ENCODE data around the gene TSHZ2. TPM values are rescaled to one million over a fixed set of nuclear protein-coding genes. Genes with fewer than 3 reads are reported as not detected.

Gene TSHZ2
- total and polyA plus RNA-seq, 4 donors: 0.93 to 8.8 (median 3.8) TPM

DNA sequence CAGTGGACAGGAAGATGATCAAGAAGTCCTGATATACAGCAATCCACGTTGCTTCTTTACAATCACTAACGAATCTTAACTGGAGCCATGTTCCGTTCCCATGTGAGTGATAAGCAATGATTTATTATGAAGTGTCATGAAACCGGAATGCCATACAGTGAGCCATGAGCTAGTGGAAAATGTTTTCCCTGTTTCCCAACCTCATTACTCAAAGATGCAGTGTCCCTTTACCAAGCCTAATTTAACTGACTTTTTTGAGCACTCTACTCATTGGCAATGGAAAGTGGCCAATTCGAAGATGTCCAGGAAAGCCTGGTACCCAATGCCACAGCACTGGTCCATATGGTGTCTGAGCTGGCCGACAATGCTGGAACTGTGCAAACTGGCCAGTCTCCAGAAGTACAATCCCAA, 473.2 kb downstream of the TSHZ2 start:
- H3K4me3 ChIP-seq: no peak overlapping the region
- peaks cover 0 to 11% (median 1%) of the 10 kb centered on the region in 4 donors for H3K9me3 ChIP-seq (ENCODE audit: control insufficient read depth in 4 of 4, insufficient read depth in 3 of 4, low read length in 3 of 4)
- H3K9ac ChIP-seq (ENCODE audit: insufficient read depth in 1 of 2, low read length in 2 of 2): no peak overlapping the region
- peaks cover 0 to 34% (median 7%) of the 10 kb centered on the region in 5 donors for H3K4me1 ChIP-seq (ENCODE audit: control insufficient read depth in 5 of 5, insufficient read depth in 5 of 5, low read length in 5 of 5)
- no peaks in the 10 kb centered on the region for H3K27me3 ChIP-seq (ENCODE audit: control insufficient read depth in 3 of 3, insufficient read depth in 3 of 3, low read length in 2 of 3)
- ATAC-seq (ENCODE audit: insufficient read depth, low FRiP score): no peak
- TF ChIP-seq, protein P1, sequence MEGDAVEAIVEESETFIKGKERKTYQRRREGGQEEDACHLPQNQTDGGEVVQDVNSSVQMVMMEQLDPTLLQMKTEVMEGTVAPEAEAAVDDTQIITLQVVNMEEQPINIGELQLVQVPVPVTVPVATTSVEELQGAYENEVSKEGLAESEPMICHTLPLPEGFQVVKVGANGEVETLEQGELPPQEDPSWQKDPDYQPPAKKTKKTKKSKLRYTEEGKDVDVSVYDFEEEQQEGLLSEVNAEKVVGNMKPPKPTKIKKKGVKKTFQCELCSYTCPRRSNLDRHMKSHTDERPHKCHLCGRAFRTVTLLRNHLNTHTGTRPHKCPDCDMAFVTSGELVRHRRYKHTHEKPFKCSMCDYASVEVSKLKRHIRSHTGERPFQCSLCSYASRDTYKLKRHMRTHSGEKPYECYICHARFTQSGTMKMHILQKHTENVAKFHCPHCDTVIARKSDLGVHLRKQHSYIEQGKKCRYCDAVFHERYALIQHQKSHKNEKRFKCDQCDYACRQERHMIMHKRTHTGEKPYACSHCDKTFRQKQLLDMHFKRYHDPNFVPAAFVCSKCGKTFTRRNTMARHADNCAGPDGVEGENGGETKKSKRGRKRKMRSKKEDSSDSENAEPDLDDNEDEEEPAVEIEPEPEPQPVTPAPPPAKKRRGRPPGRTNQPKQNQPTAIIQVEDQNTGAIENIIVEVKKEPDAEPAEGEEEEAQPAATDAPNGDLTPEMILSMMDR (IDR thresholded peaks at IDR 0.05; ENCODE audit: control extremely low read depth, extremely low read depth): no peak
- DNase-seq: peak; percentile 20 to 75 (median 69)
- H3K27ac ChIP-seq (ENCODE audit: low read depth in 1 of 2, low read length in 1 of 2): no peak overlapping the region
- H3K36me3 ChIP-seq (ENCODE audit: control insufficient read depth in 4 of 4, insufficient read depth in 4 of 4, low read length in 4 of 4): peaks cover 0 to 5% (median 0%) of the 10 kb centered on the region in 4 donors
- WGBS, 2 donors: 59 to 74% methylated on average over 6 of the region's 6 CpGs

DNA sequence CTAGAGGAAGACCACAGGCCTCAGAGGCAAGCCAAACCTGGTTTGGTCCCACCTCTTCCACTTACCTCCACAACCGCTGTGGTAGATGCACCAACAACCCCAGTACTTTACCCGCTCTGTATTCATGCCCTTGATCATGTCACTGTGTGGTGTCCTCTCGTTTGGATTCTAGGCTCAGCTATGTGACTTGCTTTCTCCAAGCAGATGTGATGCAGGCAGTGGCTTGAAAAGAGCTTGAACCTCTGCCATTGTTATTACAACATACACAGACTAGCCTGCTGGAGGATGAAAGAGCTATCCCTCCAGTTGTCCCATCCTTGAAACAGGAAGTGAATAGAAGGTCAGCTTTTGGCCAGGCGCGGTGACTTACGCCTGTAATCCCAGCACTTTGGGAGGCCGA, 473.8 kb downstream of the TSHZ2 start:
- WGBS, 2 donors: 72 to 90% methylated on average over 7 of the region's 7 CpGs
- H3K9ac ChIP-seq (ENCODE audit: insufficient read depth in 1 of 2, low read length in 2 of 2): peak overlapping the region in 1 of 2 donors; percentile 7
- peak in 1 of 3 donors; percentile 76 for DNase-seq
- TF ChIP-seq, protein P1 (IDR thresholded peaks at IDR 0.05; ENCODE audit: control extremely low read depth, extremely low read depth): no peak
- no peak for ATAC-seq (ENCODE audit: insufficient read depth, low FRiP score)
- peaks cover 0 to 5% (median 0%) of the 10 kb centered on the region in 4 donors for H3K36me3 ChIP-seq (ENCODE audit: control insufficient read depth in 4 of 4, insufficient read depth in 4 of 4, low read length in 4 of 4)
- H3K4me1 ChIP-seq (ENCODE audit: control insufficient read depth in 5 of 5, insufficient read depth in 5 of 5, low read length in 5 of 5): peaks cover 0 to 34% (median 7%) of the 10 kb centered on the region in 5 donors
- H3K27ac ChIP-seq (ENCODE audit: low read depth in 1 of 2, low read length in 1 of 2): no peak overlapping the region
- peaks cover 0 to 11% (median 3%) of the 10 kb centered on the region in 4 donors for H3K9me3 ChIP-seq (ENCODE audit: control insufficient read depth in 4 of 4, insufficient read depth in 3 of 4, low read length in 3 of 4)
- H3K4me3 ChIP-seq: no peak overlapping the region
- H3K27me3 ChIP-seq (ENCODE audit: control insufficient read depth in 3 of 3, insufficient read depth in 3 of 3, low read length in 2 of 3): no peaks in the 10 kb centered on the region

DNA sequence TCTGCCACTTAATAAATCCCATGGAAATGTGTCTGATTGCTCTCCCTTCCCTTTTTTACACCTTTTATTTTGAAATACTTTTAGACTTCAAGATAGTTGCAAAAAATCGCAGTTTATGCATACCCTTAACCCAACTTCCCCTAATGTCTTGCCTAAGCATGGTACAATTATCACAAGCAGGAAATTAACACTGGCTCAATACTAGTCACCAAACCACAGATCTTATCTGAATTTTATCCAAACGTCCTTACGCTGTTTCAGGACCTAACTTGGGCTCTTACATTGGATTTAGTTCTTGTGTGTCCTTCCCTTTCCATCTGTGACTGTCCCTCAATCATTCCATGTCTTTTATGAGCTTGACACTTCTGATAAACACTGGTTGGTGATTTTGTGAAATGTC, 475.2 kb downstream of the TSHZ2 start:
- H3K9ac ChIP-seq (ENCODE audit: insufficient read depth in 1 of 2, low read length in 2 of 2): no peak overlapping the region
- no peak for DNase-seq
- peaks cover 0 to 11% (median 3%) of the 10 kb centered on the region in 4 donors for H3K9me3 ChIP-seq (ENCODE audit: control insufficient read depth in 4 of 4, insufficient read depth in 3 of 4, low read length in 3 of 4)
- H3K4me3 ChIP-seq: no peak overlapping the region
- WGBS, 2 donors: 21 to 47% methylated on average over 3 of the region's 3 CpGs
- peaks cover 0 to 31% (median 7%) of the 10 kb centered on the region in 5 donors for H3K4me1 ChIP-seq (ENCODE audit: control insufficient read depth in 5 of 5, insufficient read depth in 5 of 5, low read length in 5 of 5)
- no peak overlapping the region for H3K27ac ChIP-seq (ENCODE audit: low read depth in 1 of 2, low read length in 1 of 2)
- TF ChIP-seq, protein P1 (IDR thresholded peaks at IDR 0.05; ENCODE audit: control extremely low read depth, extremely low read depth): no peak
- ATAC-seq (ENCODE audit: insufficient read depth, low FRiP score): no peak
- peaks cover 0 to 5% (median 0%) of the 10 kb centered on the region in 4 donors for H3K36me3 ChIP-seq (ENCODE audit: control insufficient read depth in 4 of 4, insufficient read depth in 4 of 4, low read length in 4 of 4)
- no peaks in the 10 kb centered on the region for H3K27me3 ChIP-seq (ENCODE audit: control insufficient read depth in 3 of 3, insufficient read depth in 3 of 3, low read length in 2 of 3)

DNA sequence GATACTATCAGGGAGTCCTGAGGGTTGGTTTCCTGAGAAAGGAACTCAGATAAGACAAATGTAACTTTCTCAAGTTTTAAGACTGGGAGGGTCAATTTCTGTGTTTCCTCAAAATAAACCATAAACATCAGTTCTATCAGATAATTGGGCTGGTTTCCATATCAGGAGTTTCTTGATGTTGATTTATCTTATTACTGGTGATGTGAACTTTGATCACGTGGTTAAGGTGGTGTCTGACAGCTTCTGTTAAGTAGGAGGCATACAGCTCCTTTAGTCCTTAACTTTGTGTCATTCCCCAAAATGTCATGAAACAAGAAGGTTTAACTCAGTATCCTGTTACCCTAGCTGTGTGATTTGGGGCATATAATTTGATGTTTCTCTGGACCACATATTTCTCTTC, 476.3 kb downstream of the TSHZ2 start:
- no peaks in the 10 kb centered on the region for H3K27me3 ChIP-seq (ENCODE audit: control insufficient read depth in 3 of 3, insufficient read depth in 3 of 3, low read length in 2 of 3)
- no peak overlapping the region for H3K9ac ChIP-seq (ENCODE audit: insufficient read depth in 1 of 2, low read length in 2 of 2)
- WGBS, 2 donors: 75 to 95% methylated on average over 1 of the region's 1 CpG
- H3K4me1 ChIP-seq (ENCODE audit: control insufficient read depth in 5 of 5, insufficient read depth in 5 of 5, low read length in 5 of 5): peaks cover 0 to 23% (median 7%) of the 10 kb centered on the region in 5 donors
- DNase-seq: no peak
- no peak for ATAC-seq (ENCODE audit: insufficient read depth, low FRiP score)
- H3K9me3 ChIP-seq (ENCODE audit: control insufficient read depth in 4 of 4, insufficient read depth in 3 of 4, low read length in 3 of 4): peaks cover 0 to 11% (median 3%) of the 10 kb centered on the region in 4 donors
- no peak overlapping the region for H3K27ac ChIP-seq (ENCODE audit: low read depth in 1 of 2, low read length in 1 of 2)
- no peak overlapping the region for H3K4me3 ChIP-seq
- TF ChIP-seq, protein P1 (IDR thresholded peaks at IDR 0.05; ENCODE audit: control extremely low read depth, extremely low read depth): no peak
- peaks cover 0 to 5% (median 0%) of the 10 kb centered on the region in 4 donors for H3K36me3 ChIP-seq (ENCODE audit: control insufficient read depth in 4 of 4, insufficient read depth in 4 of 4, low read length in 4 of 4)
